Measurements from ENCODE around the gene DEAF1. TPM values are rescaled to one million over a fixed set of nuclear protein-coding genes. Genes with fewer than 3 reads are reported as not detected.

Gene DEAF1
- total and polyA plus RNA-seq, 10 of the 15 experiments (the other 5 are each of a cell fraction or from before 2014, with no cell fraction given): 0.68 to 51.3 (median 25.9) TPM

DNA sequence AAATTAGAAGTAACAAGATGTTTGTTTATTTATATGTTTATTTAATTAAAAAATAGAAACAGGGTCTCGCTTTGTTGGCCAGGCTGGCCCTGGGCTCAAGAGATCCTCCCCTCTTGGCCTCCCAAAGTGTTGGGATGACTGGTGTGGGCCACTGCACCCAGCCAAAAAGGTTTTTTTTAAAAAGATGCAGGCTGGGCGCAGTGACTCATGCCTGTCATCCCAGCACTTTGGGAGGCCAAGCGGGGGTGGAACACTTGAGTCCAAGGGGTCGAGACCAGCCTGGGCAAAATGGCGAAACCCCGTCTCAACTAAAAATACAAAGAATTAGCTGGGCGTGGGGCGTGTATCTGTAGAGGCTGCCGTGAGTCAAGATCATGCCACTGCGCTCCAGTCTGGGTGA is 44.5 kb downstream of the DEAF1 start:
- ChIA-PET RAD21 (ENCODE audit: unreplicated experiment) (no interaction called here), SMC1A (ENCODE audit: uncharacterized antibody, unreplicated experiment) (no interaction called here), POLR2A (no interaction called here), CTCF (no interaction called here)
- ATAC-seq (no peak), DNase-seq (ENCODE audit: low read depth, low spot score) (no peak), FAIRE-seq (no peak)
- H3K9ac ChIP-seq (ENCODE audit: control insufficient read depth, insufficient read depth, low read length): no peak overlapping the region
- peaks cover 10% of the 10 kb centered on the region for H3K4me1 ChIP-seq (ENCODE audit: control insufficient read depth, insufficient read depth, low read length)
- H3K27ac ChIP-seq (ENCODE audit: control insufficient read depth, insufficient read depth): no peak overlapping the region
- 91% methylated on average over 10 of the region's 10 CpGs for WGBS (ENCODE audit: insufficient coverage, insufficient replicate concordance, low lambda C conversion rate, missing lambda C conversion rate)
- no peak overlapping the region for H3K4me2 ChIP-seq (ENCODE audit: control insufficient read depth, insufficient read depth)
- H2AFZ ChIP-seq (ENCODE audit: control insufficient read depth, low read depth, low read length): no peak overlapping the region
- H4K20me1 ChIP-seq (ENCODE audit: control insufficient read depth, insufficient read depth): no peaks in the 10 kb centered on the region
- intact Hi-C loops (cut with micrococcal nuclease; ENCODE audit: unreplicated experiment) (no loop called here), in situ Hi-C loops (cut with MboI) (no loop called here)
- H3K27me3 ChIP-seq (replicated peaks in 1 of 2; ENCODE audit: control insufficient read depth in 2 of 2, insufficient read depth in 2 of 2, low read length in 1 of 2): no peaks in the 10 kb centered on the region
- no peaks in the 10 kb centered on the region for H3K9me3 ChIP-seq (replicated peaks; ENCODE audit: control insufficient read depth, insufficient read depth, low read length)
- no TSS peak for BruUV-seq (replicated peaks)
- no peaks in the 10 kb centered on the region for H3K79me2 ChIP-seq (ENCODE audit: control insufficient read depth, insufficient read depth, low read length)
- H3K36me3 ChIP-seq (ENCODE audit: control insufficient read depth in 2 of 2, insufficient read depth in 2 of 2, low read length in 1 of 2): peaks cover 3 to 4% of the 10 kb centered on the region in 2 experiments; a peak in 3 of 4 replicates
- H3K4me3 ChIP-seq: no peak overlapping the region
- TF ChIP-seq, protein P1, sequence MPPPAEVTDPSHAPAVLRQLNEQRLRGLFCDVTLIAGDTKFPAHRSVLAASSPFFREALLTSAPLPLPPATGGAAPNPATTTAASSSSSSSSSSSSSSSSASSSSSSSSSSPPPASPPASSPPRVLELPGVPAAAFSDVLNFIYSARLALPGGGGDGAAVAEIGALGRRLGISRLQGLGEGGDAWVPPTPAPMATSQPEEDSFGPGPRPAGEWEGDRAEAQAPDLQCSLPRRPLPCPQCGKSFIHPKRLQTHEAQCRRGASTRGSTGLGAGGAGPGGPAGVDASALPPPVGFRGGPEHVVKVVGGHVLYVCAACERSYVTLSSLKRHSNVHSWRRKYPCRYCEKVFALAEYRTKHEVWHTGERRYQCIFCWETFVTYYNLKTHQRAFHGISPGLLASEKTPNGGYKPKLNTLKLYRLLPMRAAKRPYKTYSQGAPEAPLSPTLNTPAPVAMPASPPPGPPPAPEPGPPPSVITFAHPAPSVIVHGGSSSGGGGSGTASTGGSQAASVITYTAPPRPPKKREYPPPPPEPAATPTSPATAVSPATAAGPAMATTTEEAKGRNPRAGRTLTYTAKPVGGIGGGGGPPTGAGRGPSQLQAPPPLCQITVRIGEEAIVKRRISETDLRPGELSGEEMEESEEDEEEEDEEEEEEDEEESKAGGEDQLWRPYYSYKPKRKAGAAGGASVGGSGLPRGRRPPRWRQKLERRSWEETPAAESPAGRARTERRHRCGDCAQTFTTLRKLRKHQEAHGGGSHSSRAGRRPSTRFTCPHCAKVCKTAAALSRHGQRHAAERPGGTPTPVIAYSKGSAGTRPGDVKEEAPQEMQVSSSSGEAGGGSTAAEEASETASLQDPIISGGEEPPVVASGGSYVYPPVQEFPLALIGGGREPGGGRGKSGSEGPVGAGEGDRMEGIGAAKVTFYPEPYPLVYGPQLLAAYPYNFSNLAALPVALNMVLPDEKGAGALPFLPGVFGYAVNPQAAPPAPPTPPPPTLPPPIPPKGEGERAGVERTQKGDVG (CRISPR knock-in tag; IDR thresholded peaks at IDR 0.05): no peak
- TF ChIP-seq BMI1 (IDR thresholded peaks at IDR 0.05; ENCODE audit: borderline replicate concordance) (no peak), ZNF274 (IDR thresholded peaks at IDR 0.05; ENCODE audit: insufficient read depth, insufficient read length) (no peak), SIN3A (IDR thresholded peaks at IDR 0.05; ENCODE audit: low read depth, low read length) (no peak), CBFB (IDR thresholded peaks at IDR 0.05; ENCODE audit: low read depth) (no peak), TBL1XR1 (IDR thresholded peaks at IDR 0.05; ENCODE audit: low read depth, low read length) (no peak), CHD4 (IDR thresholded peaks at IDR 0.05) (no peak), ZNF622 (IDR thresholded peaks at IDR 0.05) (no peak), DPF2 (IDR thresholded peaks at IDR 0.05) (no peak), FOXK2 (IDR thresholded peaks at IDR 0.05) (no peak)
- TF ChIP-seq, protein P2, sequence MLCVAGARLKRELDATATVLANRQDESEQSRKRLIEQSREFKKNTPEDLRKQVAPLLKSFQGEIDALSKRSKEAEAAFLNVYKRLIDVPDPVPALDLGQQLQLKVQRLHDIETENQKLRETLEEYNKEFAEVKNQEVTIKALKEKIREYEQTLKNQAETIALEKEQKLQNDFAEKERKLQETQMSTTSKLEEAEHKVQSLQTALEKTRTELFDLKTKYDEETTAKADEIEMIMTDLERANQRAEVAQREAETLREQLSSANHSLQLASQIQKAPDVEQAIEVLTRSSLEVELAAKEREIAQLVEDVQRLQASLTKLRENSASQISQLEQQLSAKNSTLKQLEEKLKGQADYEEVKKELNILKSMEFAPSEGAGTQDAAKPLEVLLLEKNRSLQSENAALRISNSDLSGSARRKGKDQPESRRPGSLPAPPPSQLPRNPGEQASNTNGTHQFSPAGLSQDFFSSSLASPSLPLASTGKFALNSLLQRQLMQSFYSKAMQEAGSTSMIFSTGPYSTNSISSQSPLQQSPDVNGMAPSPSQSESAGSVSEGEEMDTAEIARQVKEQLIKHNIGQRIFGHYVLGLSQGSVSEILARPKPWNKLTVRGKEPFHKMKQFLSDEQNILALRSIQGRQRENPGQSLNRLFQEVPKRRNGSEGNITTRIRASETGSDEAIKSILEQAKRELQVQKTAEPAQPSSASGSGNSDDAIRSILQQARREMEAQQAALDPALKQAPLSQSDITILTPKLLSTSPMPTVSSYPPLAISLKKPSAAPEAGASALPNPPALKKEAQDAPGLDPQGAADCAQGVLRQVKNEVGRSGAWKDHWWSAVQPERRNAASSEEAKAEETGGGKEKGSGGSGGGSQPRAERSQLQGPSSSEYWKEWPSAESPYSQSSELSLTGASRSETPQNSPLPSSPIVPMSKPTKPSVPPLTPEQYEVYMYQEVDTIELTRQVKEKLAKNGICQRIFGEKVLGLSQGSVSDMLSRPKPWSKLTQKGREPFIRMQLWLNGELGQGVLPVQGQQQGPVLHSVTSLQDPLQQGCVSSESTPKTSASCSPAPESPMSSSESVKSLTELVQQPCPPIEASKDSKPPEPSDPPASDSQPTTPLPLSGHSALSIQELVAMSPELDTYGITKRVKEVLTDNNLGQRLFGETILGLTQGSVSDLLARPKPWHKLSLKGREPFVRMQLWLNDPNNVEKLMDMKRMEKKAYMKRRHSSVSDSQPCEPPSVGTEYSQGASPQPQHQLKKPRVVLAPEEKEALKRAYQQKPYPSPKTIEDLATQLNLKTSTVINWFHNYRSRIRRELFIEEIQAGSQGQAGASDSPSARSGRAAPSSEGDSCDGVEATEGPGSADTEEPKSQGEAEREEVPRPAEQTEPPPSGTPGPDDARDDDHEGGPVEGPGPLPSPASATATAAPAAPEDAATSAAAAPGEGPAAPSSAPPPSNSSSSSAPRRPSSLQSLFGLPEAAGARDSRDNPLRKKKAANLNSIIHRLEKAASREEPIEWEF (IDR thresholded peaks at IDR 0.05; ENCODE audit: insufficient replicate concordance, low read depth, low read length): no peak
- TF ChIP-seq, protein P3, sequence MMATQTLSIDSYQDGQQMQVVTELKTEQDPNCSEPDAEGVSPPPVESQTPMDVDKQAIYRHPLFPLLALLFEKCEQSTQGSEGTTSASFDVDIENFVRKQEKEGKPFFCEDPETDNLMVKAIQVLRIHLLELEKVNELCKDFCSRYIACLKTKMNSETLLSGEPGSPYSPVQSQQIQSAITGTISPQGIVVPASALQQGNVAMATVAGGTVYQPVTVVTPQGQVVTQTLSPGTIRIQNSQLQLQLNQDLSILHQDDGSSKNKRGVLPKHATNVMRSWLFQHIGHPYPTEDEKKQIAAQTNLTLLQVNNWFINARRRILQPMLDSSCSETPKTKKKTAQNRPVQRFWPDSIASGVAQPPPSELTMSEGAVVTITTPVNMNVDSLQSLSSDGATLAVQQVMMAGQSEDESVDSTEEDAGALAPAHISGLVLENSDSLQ (IDR thresholded peaks at IDR 0.05): no peak

Data from GM12878 (cell line).